A549 (cell line): ENCODE results near the gene LSM3.

ENCODE experiments used
- CEBPB ChIP-seq, 2 experiments: fragments of >200 bp in 1 of 2; sonication (Bioruptor Twin) in 1 of 2; formaldehyde crosslinking in 1 of 2; IDR thresholded peaks; 2 replicates each; pipeline ENCODE4 v1.6.1; 2012 to 2016
- CTCF ChIP-seq: fragments of >200 bp; sonication (Bioruptor Twin); formaldehyde crosslinking; IDR thresholded peaks from 3 replicates; pipeline ENCODE4 v1.5.1; 2016
- EP300 ChIP-seq, 2 experiments: fragments of >200 bp; sonication (Bioruptor Twin); formaldehyde crosslinking; IDR thresholded peaks; 2 replicates in 1 of 2; 3 replicates in 1 of 2; pipeline ENCODE4 v1.6.1; 2016 to 2017
- HEYL ChIP-seq: fragments of 250-450 bp; sonication (Bioruptor Pico); IDR thresholded peaks from 2 replicates; pipeline ENCODE4 v1.8.0; 2021; ENCODE audit warnings: mild to moderate bottlenecking, moderate library complexity
- HOXB13 ChIP-seq: fragments of 250-450 bp; sonication (Bioruptor Pico); IDR thresholded peaks from 2 replicates; pipeline ENCODE4 v1.5.0; 2020; ENCODE audit warnings: low read depth, mild to moderate bottlenecking, moderate library complexity
- MAX ChIP-seq: IDR thresholded peaks from 2 replicates; pipeline ENCODE4 v1.6.1; 2012
- NPAS2 ChIP-seq: fragments of 250-450 bp; sonication (Bioruptor Pico); IDR thresholded peaks from 2 replicates; pipeline ENCODE4 v1.8.0; 2022; ENCODE audit warnings: mild to moderate bottlenecking, moderate library complexity, borderline replicate concordance
- POLR2A ChIP-seq: IDR thresholded peaks from 2 replicates; pipeline ENCODE4 v1.6.1; 2012; ENCODE audit warnings: mild to moderate bottlenecking, low read length
- RAD21 ChIP-seq, 2 experiments: fragments of >200 bp in 1 of 2; sonication (Bioruptor Twin) in 1 of 2; formaldehyde crosslinking in 1 of 2; IDR thresholded peaks in 1 of 2; conservative IDR thresholded peaks in 1 of 2; 2 replicates in 1 of 2; 3 replicates in 1 of 2; pipeline ENCODE4 v1.6.1; 2012 to 2018; ENCODE audit warnings: inconsistent platforms in 1 of 2
- RARB ChIP-seq: fragments of 250-450 bp; sonication (Bioruptor Pico); IDR thresholded peaks from 2 replicates; pipeline ENCODE4 v1.8.0; 2021; ENCODE audit warnings: mild to moderate bottlenecking, moderate library complexity
- REST ChIP-seq: fragments of 200-600 bp; sonication (generic); IDR thresholded peaks from 2 replicates; pipeline ENCODE4 v1.6.1; 2016; ENCODE audit warnings: antibody characterized with exemption, mild to moderate bottlenecking, moderate library complexity
- RFX5 ChIP-seq: fragments of 450-650 bp; IDR thresholded peaks from 2 replicates; pipeline ENCODE4 v1.7.1; 2014; ENCODE audit warnings: antibody characterized with exemption, mild to moderate bottlenecking, moderate library complexity
- TP53 ChIP-seq: fragments of 250-450 bp; sonication (Bioruptor Pico); IDR thresholded peaks from 2 replicates; pipeline ENCODE4 v1.5.0; 2021; ENCODE audit warnings: mild to moderate bottlenecking, moderate library complexity

- TF ChIP-seq TP53 (CRISPR knock-in tag) (no peak), CTCF (no peak), CEBPB (IDR thresholded peaks at IDR 0.05) (no peak), HEYL (CRISPR knock-in tag) (no peak), HOXB13 (no peak), NPAS2 (CRISPR knock-in tag) (no peak), POLR2A (no peak), RFX5 (no peak), MAX (no peak), RARB (CRISPR knock-in tag) (no peak), RAD21 (conservative IDR thresholded peaks at IDR 0.05 in 1 of 2, IDR thresholded peaks at IDR 0.05 in 1 of 2) (no peak), EP300 (IDR thresholded peaks at IDR 0.05) (no peak), REST (no peak)
These were observed 61.7 kb downstream of the LSM3 start for GRCh38 chr3:14240366-14240765.
